NCI-H2196 (cell line): ENCODE results near the gene ISM1.

Experiments
- DNase-seq: peaks from one replicate; lab custom pipeline; 2025; ENCODE audit not compliant: unreplicated experiment; lab: John Stamatoyannopoulos, UW

ISM1 gene

GRCh38 chr20:13278812-13279570, 57.9 kb downstream of the ISM1 start:
- no peak for DNase-seq

- DNase-seq, result no peak
These were observed 59.7 kb downstream of the ISM1 start for GRCh38 chr20:13280609-13281324.

GRCh38 chr20:13283869-13284829, 63.1 kb downstream of the ISM1 start:
- DNase-seq, result no peak

GRCh38 chr20:13284830-13285229, 63.8 kb downstream of the ISM1 start:
- no peak for DNase-seq

GRCh38 chr20:13285408-13285807, 64.3 kb downstream of the ISM1 start:
- DNase-seq, result no peak

- no peak for DNase-seq
These were observed 65.0 kb downstream of the ISM1 start for GRCh38 chr20:13286052-13286451.

GRCh38 chr20:13286607-13287006, 65.5 kb downstream of the ISM1 start:
- no peak for DNase-seq

GRCh38 chr20:13288357-13288756, 67.3 kb downstream of the ISM1 start:
- no peak for DNase-seq

GRCh38 chr20:13289031-13289430, 68.0 kb downstream of the ISM1 start:
- no peak for DNase-seq

- no peak for DNase-seq
These were observed 69.7 kb downstream of the ISM1 start for GRCh38 chr20:13290724-13291123.

- no peak for DNase-seq
These were observed 70.1 kb downstream of the ISM1 start for GRCh38 chr20:13291157-13291556.

- DNase-seq, result no peak
These were observed 71.3 kb downstream of the ISM1 start for GRCh38 chr20:13292201-13292885.

GRCh38 chr20:13294522-13294921, 73.4 kb downstream of the ISM1 start:
- DNase-seq, result no peak

- DNase-seq, result no peak
These were observed 74.6 kb downstream of the ISM1 start for GRCh38 chr20:13295637-13296036.

GRCh38 chr20:13296070-13296469, 75.0 kb downstream of the ISM1 start:
- DNase-seq, result no peak

GRCh38 chr20:13297147-13297899, 76.2 kb downstream of the ISM1 start:
- no peak for DNase-seq

- DNase-seq, result no peak
These were observed 77.8 kb downstream of the ISM1 start for GRCh38 chr20:13298692-13299373.

- no peak for DNase-seq
These were observed 78.3 kb downstream of the ISM1 start for GRCh38 chr20:13299401-13299800.

- DNase-seq, result no peak
These were observed 80.5 kb downstream of the ISM1 start for GRCh38 chr20:13301596-13301995.
